WI38 (cell line): ENCODE data around the gene SLC13A4.
"Not testable (repeated sequence)": the region's sequence is repeated elsewhere in the genome, so short reads cannot be mapped to it uniquely, and the experiment has no call there.

Experiments
- H3K4me3 ChIP-seq: 2 replicates; pipeline ENCODE4 v1.5.1; 2011; ENCODE audit warnings: low read depth, mild to moderate bottlenecking, control low read depth, low read length
- TF ChIP-seq, protein P1 (sequence below): IDR thresholded peaks from 2 replicates; pipeline ENCODE4 v1.5.1; 2012; ENCODE audit warnings: low read depth, mild to moderate bottlenecking, control low read depth, low read length

SLC13A4 gene

DNA sequence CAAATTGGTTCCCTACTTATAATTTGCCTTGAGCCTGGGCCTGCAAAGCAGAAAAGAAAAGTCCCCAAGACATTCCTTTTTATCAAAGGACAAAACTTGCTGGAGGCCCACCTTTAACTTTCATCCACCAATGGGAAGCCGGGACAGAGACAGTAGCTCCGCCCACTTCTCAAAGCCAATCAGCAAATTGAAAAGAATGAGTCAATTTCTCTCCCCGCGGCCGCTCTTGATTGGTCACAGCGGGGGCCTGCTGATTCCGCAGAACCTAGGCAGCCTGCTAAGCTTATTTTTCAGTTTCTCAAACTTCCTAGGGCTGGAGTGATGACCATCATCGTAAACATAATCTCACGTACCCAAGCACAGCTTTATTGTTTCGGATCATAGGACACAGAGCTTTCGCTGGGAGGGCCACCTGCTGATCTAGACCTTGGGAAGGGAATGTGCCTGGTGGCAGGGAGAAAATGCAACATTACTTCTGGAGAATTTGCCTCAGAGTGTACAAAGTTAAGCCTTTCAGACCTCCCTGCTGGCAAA lies at the start of gene SLC13A4:
SLC13A4 (minus strand) TSS at position 51 of the 534 bp plus-strand sequence. CDS start 690 bp downstream, outside the sequence.
- H3K4me3 ChIP-seq, result no peak within 1 kb of the TSS
- TF ChIP-seq, protein P1, sequence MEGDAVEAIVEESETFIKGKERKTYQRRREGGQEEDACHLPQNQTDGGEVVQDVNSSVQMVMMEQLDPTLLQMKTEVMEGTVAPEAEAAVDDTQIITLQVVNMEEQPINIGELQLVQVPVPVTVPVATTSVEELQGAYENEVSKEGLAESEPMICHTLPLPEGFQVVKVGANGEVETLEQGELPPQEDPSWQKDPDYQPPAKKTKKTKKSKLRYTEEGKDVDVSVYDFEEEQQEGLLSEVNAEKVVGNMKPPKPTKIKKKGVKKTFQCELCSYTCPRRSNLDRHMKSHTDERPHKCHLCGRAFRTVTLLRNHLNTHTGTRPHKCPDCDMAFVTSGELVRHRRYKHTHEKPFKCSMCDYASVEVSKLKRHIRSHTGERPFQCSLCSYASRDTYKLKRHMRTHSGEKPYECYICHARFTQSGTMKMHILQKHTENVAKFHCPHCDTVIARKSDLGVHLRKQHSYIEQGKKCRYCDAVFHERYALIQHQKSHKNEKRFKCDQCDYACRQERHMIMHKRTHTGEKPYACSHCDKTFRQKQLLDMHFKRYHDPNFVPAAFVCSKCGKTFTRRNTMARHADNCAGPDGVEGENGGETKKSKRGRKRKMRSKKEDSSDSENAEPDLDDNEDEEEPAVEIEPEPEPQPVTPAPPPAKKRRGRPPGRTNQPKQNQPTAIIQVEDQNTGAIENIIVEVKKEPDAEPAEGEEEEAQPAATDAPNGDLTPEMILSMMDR, result no peak

- H3K4me3 ChIP-seq, result not testable (repeated sequence)
These were observed 47.9 kb upstream of the SLC13A4 start for GRCh38 chr7:135775915-135776314.

DNA sequence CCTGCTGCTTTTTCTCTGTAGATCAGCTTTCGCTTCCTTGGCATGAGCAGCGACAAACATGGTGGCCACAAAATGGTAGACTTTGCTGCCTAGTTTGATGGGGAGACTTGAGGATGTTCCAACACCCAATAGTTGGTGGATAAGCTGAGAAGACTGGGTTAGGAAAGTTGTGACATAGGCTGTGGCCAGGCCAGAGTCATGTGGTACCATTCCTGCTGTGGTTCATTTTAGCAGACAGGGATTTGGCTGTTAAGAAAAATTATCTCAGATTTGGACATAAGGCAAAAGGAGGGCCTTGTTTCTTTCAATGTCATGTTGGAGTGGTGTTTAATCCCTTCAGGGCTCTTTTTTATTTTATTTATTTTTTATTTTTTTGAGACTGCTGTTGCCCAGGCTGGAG lies 47.2 kb upstream of the SLC13A4 start:
- no peak overlapping the region for H3K4me3 ChIP-seq
- TF ChIP-seq, protein P1, result no peak

DNA sequence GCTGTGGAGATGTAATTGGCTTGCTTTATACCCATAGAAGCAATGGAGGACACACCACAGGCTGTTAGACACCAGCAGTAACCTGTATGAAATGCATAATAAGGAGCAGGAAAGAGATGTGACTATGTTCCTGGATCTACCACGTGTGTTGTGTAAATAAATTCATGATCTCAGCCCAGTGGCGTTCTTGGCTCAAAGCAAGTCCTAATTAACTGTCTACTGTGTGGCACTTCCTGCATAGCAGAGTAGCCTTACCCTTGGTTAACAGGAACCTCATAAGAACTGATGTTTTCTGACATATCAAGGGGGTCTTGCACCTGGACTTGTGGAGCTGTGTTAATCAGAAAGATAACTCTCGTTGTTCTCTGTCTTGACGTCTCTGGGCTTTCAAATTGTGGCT lies 46.3 kb upstream of the SLC13A4 start:
- H3K4me3 ChIP-seq, result no peak overlapping the region

DNA sequence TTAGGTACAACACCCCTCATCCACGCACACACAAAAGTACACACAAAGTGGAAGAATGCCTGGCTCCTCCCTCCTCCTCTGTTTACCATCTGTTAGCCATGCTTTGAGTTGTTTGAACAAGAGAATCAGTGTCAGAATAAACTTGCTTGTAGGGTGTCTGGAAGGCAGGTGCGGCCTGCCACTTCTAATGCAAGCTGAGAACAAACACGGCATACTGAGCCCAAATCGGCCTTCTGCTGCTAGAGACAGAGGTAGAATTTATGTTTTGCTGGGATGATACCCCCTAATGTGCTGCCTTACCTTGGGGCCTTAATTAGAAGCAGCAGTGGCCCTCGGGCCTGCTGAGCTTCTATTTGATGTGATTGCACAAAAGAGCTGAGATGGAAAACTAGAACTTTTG lies 45.5 kb upstream of the SLC13A4 start:
- TF ChIP-seq, protein P1, result no peak
- H3K4me3 ChIP-seq, result no peak overlapping the region

More for the DNA sequence above, 46.3 kb upstream of the SLC13A4 start:
- TF ChIP-seq, protein P1, result no peak

- no peak overlapping the region for H3K4me3 ChIP-seq
- TF ChIP-seq, protein P1, result no peak
These were observed 44.7 kb upstream of the SLC13A4 start for GRCh38 chr7:135772639-135773222.

DNA sequence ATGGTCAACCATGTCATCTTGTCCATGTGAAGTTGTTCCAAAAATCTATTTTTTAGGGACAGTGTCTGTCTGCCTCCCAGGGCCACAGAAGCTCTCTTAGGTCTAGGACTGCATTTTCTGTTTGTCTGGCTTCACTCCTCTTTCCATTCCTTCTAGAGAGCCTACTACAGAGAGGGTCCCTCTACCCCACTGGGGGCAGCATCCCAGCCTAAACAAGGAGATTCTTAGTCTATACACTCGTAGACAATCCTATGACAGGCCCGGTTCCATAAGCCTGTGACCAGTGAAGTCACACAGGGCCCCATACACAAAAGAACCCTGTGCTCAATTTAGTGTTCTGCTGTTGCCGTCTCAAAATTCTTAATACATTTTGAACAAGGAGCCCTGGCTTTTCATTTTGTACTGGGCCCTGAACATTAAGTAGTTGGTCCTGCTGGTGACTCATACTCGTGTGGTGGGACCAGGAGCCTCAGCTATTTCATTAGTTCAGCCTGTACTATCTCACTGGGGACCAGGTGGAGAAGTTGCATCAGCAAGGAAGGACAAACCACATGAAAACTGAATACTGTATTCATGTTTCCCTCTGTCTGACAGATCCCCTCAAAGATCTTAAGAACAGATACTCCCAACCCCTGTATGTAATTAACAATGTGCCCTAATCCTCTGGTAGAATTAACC lies 44.1 kb upstream of the SLC13A4 start:
- H3K4me3 ChIP-seq, result no peak overlapping the region
- TF ChIP-seq, protein P1, result no peak
